Lung (tissue), 12 donors: ENCODE data around the gene TRIB2. TPM values are rescaled to one million over a fixed set of nuclear protein-coding genes. Genes with fewer than 3 reads are reported as not detected.

Experiments used
- ATAC-seq: fragments of 200-7000 bp; cut with Tn5 transposase; one replicate; pipeline ENCODE4 v1.9.1; 2020; ENCODE audit warnings: moderate number of reproducible peaks; ENCODE audit not compliant: insufficient read depth, low FRiP score
- DNase-seq, 3 donors: peaks; one replicate each; pipeline ENCODE4 v3.0.0-alpha.2; 2013 to 2017
- H3K27ac ChIP-seq, 2 donors: one replicate each; pipeline ENCODE4 v1.5.1; 2013; ENCODE audit warnings: mild to moderate bottlenecking in 2 of 2, moderate library complexity in 2 of 2, control low read depth in 1 of 2, inconsistent platforms in 1 of 2, low read depth in 1 of 2, low read length in 1 of 2
- H3K27me3 ChIP-seq, 3 donors: one replicate each; pipeline ENCODE4 v1.5.1; 2013; ENCODE audit warnings: low read length in 2 of 3; ENCODE audit not compliant: control insufficient read depth in 3 of 3, insufficient read depth in 3 of 3
- H3K36me3 ChIP-seq, 4 donors: one replicate each; pipeline ENCODE4 v1.5.1; 2013; ENCODE audit warnings: low read length in 4 of 4, mild to moderate bottlenecking in 1 of 4, moderate library complexity in 1 of 4; ENCODE audit not compliant: control insufficient read depth in 4 of 4, insufficient read depth in 4 of 4
- H3K4me1 ChIP-seq, 5 donors: one replicate each; pipeline ENCODE4 v1.5.1; 2013; ENCODE audit warnings: low read length in 5 of 5, mild to moderate bottlenecking in 2 of 5, moderate library complexity in 1 of 5; ENCODE audit not compliant: control insufficient read depth in 5 of 5, insufficient read depth in 5 of 5
- H3K4me3 ChIP-seq: one replicate; pipeline ENCODE4 v1.5.1; 2013; ENCODE audit warnings: mild to moderate bottlenecking, control low read depth, moderate library complexity
- H3K9ac ChIP-seq, 2 donors: one replicate each; pipeline ENCODE4 v1.5.1; 2013; ENCODE audit warnings: low read length in 2 of 2, control low read depth in 1 of 2; ENCODE audit not compliant: insufficient read depth in 1 of 2
- H3K9me3 ChIP-seq, 4 donors: one replicate each; pipeline ENCODE4 v1.5.1; 2013; ENCODE audit warnings: low read length in 3 of 4, mild to moderate bottlenecking in 1 of 4, moderate library complexity in 1 of 4; ENCODE audit not compliant: control insufficient read depth in 4 of 4, insufficient read depth in 3 of 4
- CTCF ChIP-seq: IDR thresholded peaks from 2 replicates; pipeline ENCODE4 v1.5.1; 2012; ENCODE audit warnings: mild to moderate bottlenecking; ENCODE audit errors: control extremely low read depth, extremely low read depth
- WGBS, 2 donors: extraction: QIAGEN DNeasy Blood & Tissue Kit; methylation state at CpG; one replicate each; pipeline ENCODE4 v1.1.7; 2013; 5-methylcytosine and 5-hydroxymethylcytosine counted together
- polyA plus RNA-seq, 2 donors: library from polyadenylated mRNA; stranded (reverse); fragments of 200-250 nt; gene quantifications; one replicate each; pipeline ENCODE4 v1.2.1, GENCODE V29; 2013
- total RNA-seq, 2 donors: library from RNA; depleted of rRNA in 1 of 2; stranded (reverse); fragments of >200 nt in 1 of 2; gene quantifications; one replicate each; pipeline ENCODE4 v1.2.1, GENCODE V29; 2014 to 2021
- donor health status: control.
- donor health status: control.
- donor health status: Bipolar disorder and iron deficiency.
- donor health status: healthy.
- donor health status: DM: yes; HTN: yes; CAD: no.

The TRIB2 gene
- total and polyA plus RNA-seq, 4 donors: 21.3 to 83.6 (median 38.5) TPM

- no peak overlapping the region for H3K4me3 ChIP-seq
- DNase-seq: no peak
These were observed 5.4 kb upstream of the TRIB2 start for GRCh38 chr2:12711339-12711738.

GRCh38 chr2:12712881-12713280, 3.9 kb upstream of the TRIB2 start:
- no peaks in the 10 kb centered on the region for H3K36me3 ChIP-seq
- H3K4me3 ChIP-seq: no peak overlapping the region
- peaks cover 0 to 9% (median 6%) of the 10 kb centered on the region in 5 donors for H3K4me1 ChIP-seq
- WGBS, 2 donors: 87 to 90% methylated on average over 8 of the region's 8 CpGs
- no peak for DNase-seq
- no peaks in the 10 kb centered on the region for H3K27me3 ChIP-seq
- no peak for ATAC-seq
- no peaks in the 10 kb centered on the region for H3K9me3 ChIP-seq
- TF ChIP-seq CTCF: no peak
- H3K27ac ChIP-seq: no peak overlapping the region
- H3K9ac ChIP-seq: no peak overlapping the region

More at GRCh38 chr2:12711339-12711738, 5.4 kb upstream of the TRIB2 start:
- Histone ChIP-seq H3K27ac (no peak overlapping the region), H3K9ac (no peak overlapping the region), H3K9me3 (no peaks in the 10 kb centered on the region), H3K27me3 (no peaks in the 10 kb centered on the region), H3K4me1 (peaks cover 0 to 9% (median 6%) of the 10 kb centered on the region in 5 donors), H3K36me3 (no peaks in the 10 kb centered on the region)
- TF ChIP-seq CTCF: no peak
- no peak for ATAC-seq
- 98 to 100% methylated on average over 1 of the region's 1 CpG for WGBS, 2 donors

- no peak for ATAC-seq
- Histone ChIP-seq H3K4me3 (no peak overlapping the region), H3K27ac (peak overlapping the region; percentile 75 to 95), H3K9ac (no peak overlapping the region), H3K27me3 (no peaks in the 10 kb centered on the region), H3K9me3 (no peaks in the 10 kb centered on the region), H3K36me3 (no peaks in the 10 kb centered on the region), H3K4me1 (peaks cover 0 to 9% (median 6%) of the 10 kb centered on the region in 5 donors)
- no peak for TF ChIP-seq CTCF
- DNase-seq: no peak
- 78 to 83% methylated on average over 10 of the region's 10 CpGs for WGBS, 2 donors
These were observed 2.1 kb upstream of the TRIB2 start for GRCh38 chr2:12714391-12715221.
